ENCODE measurements around the gene CPEB3. TPM values are rescaled to one million over a fixed set of nuclear protein-coding genes. Genes with fewer than 3 reads are reported as not detected.
"Not testable (repeated sequence)": the region's sequence is repeated elsewhere in the genome, so short reads cannot be mapped to it uniquely, and the experiment has no call there.

The CPEB3 gene
- polyA plus RNA-seq = 2.5 TPM

GRCh38 chr10:92290837-92291615 is at the start of gene CPEB3, which contains the start of gene MARCHF5:
Gene CPEB3 (minus strand): TSS chr10:92291078. CDS start chr10:92240350, 50,728 bp downstream.
Gene MARCHF5 (plus strand): TSS chr10:92291167. CDS start chr10:92291495, 328 bp downstream.
- no peaks in the 10 kb centered on the region for H3K27me3 Mint-ChIP-seq
- H3K27ac Mint-ChIP-seq = peak within 1 kb of the TSS; percentile 72 to 93 (median 87)
- peaks cover 9 to 34% (median 22%) of the 10 kb centered on the region in 3 donors for H3K4me1 Mint-ChIP-seq
- peak within 1 kb of the TSS; percentile 95 to 99 (median 98) for H3K4me3 Mint-ChIP-seq
- no peaks in the 10 kb centered on the region for H3K9me3 Mint-ChIP-seq
- H3K36me3 Mint-ChIP-seq = no peaks in the 10 kb centered on the region

DNA sequence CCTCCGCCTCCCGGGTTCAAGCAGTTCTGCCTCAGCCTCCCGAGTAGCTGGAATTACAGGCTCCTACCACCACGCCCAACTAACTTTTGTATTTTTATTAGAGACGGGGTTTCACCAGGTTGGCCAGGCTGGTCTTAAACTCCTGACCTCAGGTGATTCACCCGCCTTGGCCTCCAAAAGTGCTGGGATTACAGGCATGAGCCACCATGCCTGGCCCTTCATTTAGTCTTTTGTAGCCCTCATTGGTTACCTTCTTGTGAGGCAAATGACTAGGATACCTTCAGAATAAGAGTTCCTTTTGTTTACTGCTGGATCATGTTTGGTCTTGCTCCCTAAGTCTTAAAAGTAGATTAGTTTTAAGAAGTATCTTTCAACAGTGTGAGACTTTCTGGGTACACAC is 39.0 kb upstream of the CPEB3 start:
- H3K4me3 Mint-ChIP-seq, H3K4me1 Mint-ChIP-seq, H3K9me3 Mint-ChIP-seq, H3K27me3 Mint-ChIP-seq, H3K27ac Mint-ChIP-seq, H3K36me3 Mint-ChIP-seq: not testable (repeated sequence)

DNA sequence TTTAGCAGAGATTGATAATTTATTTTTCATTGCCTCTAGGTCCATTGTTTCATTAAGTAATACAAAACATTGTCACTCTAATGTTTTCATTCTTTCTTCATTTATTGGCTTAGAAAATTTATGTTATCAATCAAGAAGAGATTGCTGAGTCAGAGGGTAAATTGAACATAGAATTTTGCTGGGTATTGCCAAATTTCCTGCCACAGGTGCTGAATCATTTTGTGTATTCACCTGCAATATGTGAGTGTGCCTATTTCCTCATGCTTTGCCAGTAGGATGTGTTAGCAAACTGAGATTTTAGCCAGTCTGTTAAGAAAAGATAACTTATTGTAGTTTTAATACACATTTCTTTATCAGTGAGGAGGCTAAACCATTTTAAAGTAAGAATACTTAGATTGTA is 38.1 kb upstream of the CPEB3 start:
- Mint-ChIP-seq H3K27ac (peak overlapping the region in 1 of 3 donors; percentile 80), H3K9me3 (no peaks in the 10 kb centered on the region), H3K4me1 (peaks cover 4 to 10% (median 6%) of the 10 kb centered on the region in 3 donors)

GRCh38 chr10:92327445-92328433 is 36.9 kb upstream of the CPEB3 start:
- Mint-ChIP-seq H3K4me1 (peaks cover 4 to 15% (median 11%) of the 10 kb centered on the region in 3 donors), H3K27me3 (no peaks in the 10 kb centered on the region), H3K27ac (peak overlapping the region in 1 of 3 donors; percentile 75), H3K36me3 (peaks cover 11% of the 10 kb centered on the region), H3K9me3 (no peaks in the 10 kb centered on the region), H3K4me3 (no peak overlapping the region)

More for the DNA sequence above, 38.1 kb upstream of the CPEB3 start:
- H3K27me3 Mint-ChIP-seq = no peaks in the 10 kb centered on the region
- H3K36me3 Mint-ChIP-seq = peaks cover 10% of the 10 kb centered on the region
- H3K4me3 Mint-ChIP-seq = no peak overlapping the region

GRCh38 chr10:92323079-92323478 is 32.2 kb upstream of the CPEB3 start:
- no peaks in the 10 kb centered on the region for H3K9me3 Mint-ChIP-seq
- H3K4me1 Mint-ChIP-seq = peaks cover 2 to 12% (median 10%) of the 10 kb centered on the region in 3 donors
- peak overlapping the region in 1 of 4 donors; percentile 64 for H3K4me3 Mint-ChIP-seq
- H3K36me3 Mint-ChIP-seq = peaks cover 12% of the 10 kb centered on the region
- no peak overlapping the region for H3K27ac Mint-ChIP-seq
- no peaks in the 10 kb centered on the region for H3K27me3 Mint-ChIP-seq

- peaks cover 0 to 6% (median 5%) of the 10 kb centered on the region in 3 donors for H3K4me1 Mint-ChIP-seq
- no peak overlapping the region for H3K27ac Mint-ChIP-seq
- no peak overlapping the region for H3K4me3 Mint-ChIP-seq
- H3K9me3 Mint-ChIP-seq = no peaks in the 10 kb centered on the region
- H3K36me3 Mint-ChIP-seq = peaks cover 19% of the 10 kb centered on the region
- no peaks in the 10 kb centered on the region for H3K27me3 Mint-ChIP-seq
Observed at GRCh38 chr10:92316610-92317009, 25.7 kb upstream of the CPEB3 start.

DNA sequence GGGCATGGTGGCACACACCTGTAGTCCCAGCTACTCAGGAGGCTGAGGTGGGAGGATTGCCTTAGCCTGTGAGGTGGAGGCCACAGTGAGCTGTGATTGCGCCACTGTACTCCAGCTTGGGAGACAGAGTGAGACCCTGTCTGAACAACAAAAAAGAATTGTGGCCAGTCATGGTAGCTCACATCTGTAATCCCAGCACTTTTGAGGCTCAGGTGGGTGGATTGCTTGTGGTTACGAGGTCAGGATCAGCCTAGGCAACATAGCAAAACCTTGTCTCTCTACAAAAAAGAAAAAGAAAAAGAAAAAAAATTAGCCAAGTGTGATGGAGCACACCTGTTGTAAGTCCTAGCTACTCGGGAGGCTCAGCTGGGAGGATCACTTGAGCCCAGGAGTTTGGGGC is 22.9 kb upstream of the CPEB3 start:
- H3K4me3 Mint-ChIP-seq = no peak overlapping the region
- H3K36me3 Mint-ChIP-seq = peaks cover 15% of the 10 kb centered on the region
- H3K9me3 Mint-ChIP-seq = no peaks in the 10 kb centered on the region
- no peak overlapping the region for H3K27ac Mint-ChIP-seq
- no peaks in the 10 kb centered on the region for H3K27me3 Mint-ChIP-seq
- H3K4me1 Mint-ChIP-seq = peaks cover 1 to 11% (median 3%) of the 10 kb centered on the region in 3 donors

- Mint-ChIP-seq H3K4me1 (peaks cover 5 to 14% (median 5%) of the 10 kb centered on the region in 3 donors), H3K4me3 (no peak overlapping the region), H3K27me3 (no peaks in the 10 kb centered on the region), H3K9me3 (no peaks in the 10 kb centered on the region), H3K27ac (no peak overlapping the region), H3K36me3 (peaks cover 11% of the 10 kb centered on the region)
Observed at GRCh38 chr10:92309272-92309671, 18.4 kb upstream of the CPEB3 start.

- peaks cover 13 to 30% (median 13%) of the 10 kb centered on the region in 3 donors for H3K4me1 Mint-ChIP-seq
- no peak overlapping the region for H3K27ac Mint-ChIP-seq
- peak overlapping the region in 2 of 4 donors; percentile 49 to 55 for H3K4me3 Mint-ChIP-seq
- peaks cover 4% of the 10 kb centered on the region for H3K36me3 Mint-ChIP-seq
- H3K27me3 Mint-ChIP-seq = no peaks in the 10 kb centered on the region
- no peaks in the 10 kb centered on the region for H3K9me3 Mint-ChIP-seq
Observed at GRCh38 chr10:92305133-92306072, 14.5 kb upstream of the CPEB3 start.

DNA sequence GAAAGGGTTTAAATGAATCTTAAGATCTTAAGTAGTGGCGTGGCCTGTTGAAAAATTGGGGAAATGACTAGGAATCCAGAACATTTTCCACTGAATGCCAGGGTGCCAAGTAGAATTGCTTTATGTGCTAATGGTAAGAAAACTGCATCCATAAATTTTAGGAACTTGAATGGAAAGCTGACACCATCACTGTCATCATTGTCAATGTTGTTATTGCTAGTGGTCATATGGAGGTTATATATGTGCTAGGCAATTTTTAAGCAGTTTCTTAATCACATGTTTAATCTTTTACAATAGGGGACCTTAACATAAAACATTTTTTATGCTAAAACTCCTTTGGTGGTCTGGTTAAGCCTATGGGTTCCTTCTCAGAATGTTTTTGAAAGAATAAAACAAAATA is 13.2 kb upstream of the CPEB3 start:
- no peak overlapping the region for H3K4me3 Mint-ChIP-seq
- no peak overlapping the region for H3K27ac Mint-ChIP-seq
- H3K9me3 Mint-ChIP-seq = no peaks in the 10 kb centered on the region
- H3K27me3 Mint-ChIP-seq = no peaks in the 10 kb centered on the region
- H3K36me3 Mint-ChIP-seq = peaks cover 7% of the 10 kb centered on the region
- H3K4me1 Mint-ChIP-seq = peaks cover 13 to 32% (median 18%) of the 10 kb centered on the region in 3 donors

DNA sequence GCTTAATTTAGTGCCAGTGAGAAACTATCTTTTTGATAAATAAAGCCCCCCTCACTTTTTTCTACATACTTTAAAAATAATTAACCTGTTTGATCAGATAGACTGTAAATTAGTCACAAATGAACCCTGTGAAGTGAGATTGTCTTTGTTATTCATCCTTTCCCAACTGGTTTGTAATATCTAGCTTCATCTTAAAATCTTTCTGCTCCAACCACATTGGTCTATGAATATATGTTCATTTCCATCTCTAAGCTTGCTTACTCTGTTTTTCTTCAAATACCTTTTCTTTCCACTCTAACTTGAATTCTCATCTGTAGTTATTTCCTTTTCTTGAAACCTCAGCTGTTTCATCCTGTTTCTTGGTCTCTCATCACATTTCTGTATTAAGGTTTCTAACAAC is 12.2 kb upstream of the CPEB3 start:
- Mint-ChIP-seq H3K27ac (no peak overlapping the region), H3K36me3 (peaks cover 10% of the 10 kb centered on the region), H3K9me3 (no peaks in the 10 kb centered on the region), H3K4me1 (peaks cover 16 to 33% (median 22%) of the 10 kb centered on the region in 3 donors), H3K27me3 (no peaks in the 10 kb centered on the region), H3K4me3 (no peak overlapping the region)

GRCh38 chr10:92298487-92298886 is 7.6 kb upstream of the CPEB3 start:
- Mint-ChIP-seq H3K27me3 (no peaks in the 10 kb centered on the region), H3K36me3 (peaks cover 12% of the 10 kb centered on the region), H3K9me3 (no peaks in the 10 kb centered on the region), H3K4me3 (no peak overlapping the region), H3K4me1 (peaks cover 28 to 37% (median 36%) of the 10 kb centered on the region in 3 donors), H3K27ac (peak overlapping the region in 1 of 3 donors; percentile 7)

GRCh38 chr10:92291921-92292845 is 1.3 kb upstream of the CPEB3 start:
- H3K4me1 Mint-ChIP-seq = peaks cover 18 to 40% (median 30%) of the 10 kb centered on the region in 3 donors
- H3K27me3 Mint-ChIP-seq = no peaks in the 10 kb centered on the region
- peaks cover 2% of the 10 kb centered on the region for H3K36me3 Mint-ChIP-seq
- H3K9me3 Mint-ChIP-seq = no peaks in the 10 kb centered on the region
- H3K4me3 Mint-ChIP-seq = peak overlapping the region; percentile 95 to 99 (median 98)
- peak overlapping the region; percentile 72 to 93 (median 77) for H3K27ac Mint-ChIP-seq
